Measurements from ENCODE around the gene ATG3.

- no peak for TF ChIP-seq CTCF (IDR thresholded peaks at IDR 0.05; ENCODE audit: extremely low read depth in 1 of 2, insufficient read depth in 1 of 2, low read depth in 1 of 2, low read length in 2 of 2)
- no peak for TF ChIP-seq MYC (IDR thresholded peaks at IDR 0.05; ENCODE audit: low read depth, low read length)
- no peak for TF ChIP-seq POLR2A (IDR thresholded peaks at IDR 0.05; ENCODE audit: low read depth, low read length)
- TF ChIP-seq FOS (IDR thresholded peaks at IDR 0.05; ENCODE audit: borderline replicate concordance, insufficient read depth, low read length), result no peak
- TF ChIP-seq EZH2 (IDR thresholded peaks at IDR 0.05; ENCODE audit: borderline replicate concordance, low read depth, low read length, severe bottlenecking), result no peak
- TF ChIP-seq POLR2AphosphoS5 (IDR thresholded peaks at IDR 0.05; ENCODE audit: insufficient read depth, low read depth, low read length), result no peak
- no peak for TF ChIP-seq JUN (IDR thresholded peaks at IDR 0.05; ENCODE audit: borderline replicate concordance, insufficient read depth, insufficient read length, low read depth)
- no peak for TF ChIP-seq MAX (IDR thresholded peaks at IDR 0.05; ENCODE audit: insufficient read depth, insufficient read length)
Measured at GRCh38 chr3:112560307-112560706, 1.5 kb downstream of the ATG3 start.

All from endothelial cell of umbilical vein (primary cell).